HFF-Myc (cell line): Measurements from ENCODE around the gene S100A8.

Experiments used
- DNase-seq: peaks from one replicate; pipeline ENCODE4 v3.0.0-alpha.2; 2011; ENCODE audit warnings: low read depth; ENCODE audit errors: extremely low read depth
- H3K4me3 ChIP-seq: replicated peaks from 2 replicates; pipeline ENCODE4 v1.5.1; 2011; ENCODE audit warnings: low read depth, mild to moderate bottlenecking, control low read depth, low read length
- CTCF ChIP-seq: IDR thresholded peaks from 2 replicates; pipeline ENCODE4 v1.5.1; 2012; ENCODE audit warnings: mild to moderate bottlenecking, low read depth, low read length, control low read depth; ENCODE audit errors: missing control alignments

Gene S100A8

GRCh38 chr1:153368495-153368894 is 22.4 kb downstream of the S100A8 start:
- H3K4me3 ChIP-seq = no peak overlapping the region
- TF ChIP-seq CTCF = no peak
- no peak for DNase-seq

GRCh38 chr1:153367090-153367489 is 23.8 kb downstream of the S100A8 start:
- no peak overlapping the region for H3K4me3 ChIP-seq
- no peak for TF ChIP-seq CTCF
- DNase-seq = no peak

GRCh38 chr1:153366261-153366660 is 24.6 kb downstream of the S100A8 start:
- no peak for DNase-seq
- no peak overlapping the region for H3K4me3 ChIP-seq
- TF ChIP-seq CTCF = no peak

- TF ChIP-seq CTCF = no peak
- H3K4me3 ChIP-seq = no peak overlapping the region
- DNase-seq = no peak
Measured at GRCh38 chr1:153365696-153366095, 25.2 kb downstream of the S100A8 start.

GRCh38 chr1:153364766-153365666 is 25.9 kb downstream of the S100A8 start:
- H3K4me3 ChIP-seq = no peak overlapping the region
- DNase-seq = no peak
- no peak for TF ChIP-seq CTCF

- no peak for DNase-seq
- no peak for TF ChIP-seq CTCF
- H3K4me3 ChIP-seq = no peak overlapping the region
Measured at GRCh38 chr1:153364156-153364555, 26.7 kb downstream of the S100A8 start.

GRCh38 chr1:153363641-153364040 is 27.2 kb downstream of the S100A8 start:
- no peak for TF ChIP-seq CTCF
- H3K4me3 ChIP-seq = no peak overlapping the region
- DNase-seq = no peak
